Endothelial cell of umbilical vein (primary cell): Measurements from ENCODE around the gene MYBPHL. TPM values are rescaled to one million over a fixed set of nuclear protein-coding genes. Genes with fewer than 3 reads are reported as not detected.

Experiments
- BruUV-seq: library from RNA; stranded (reverse); fragments of 400-500 nt; replicated peaks from 2 replicates; lab custom pipeline; 2021; lab: Mats Ljungman, UMichigan
- CTCF ChIA-PET: fragments of 300-600, 350-600 bp; sonication (Branson Sonifier 250); formaldehyde crosslinking; loops from one replicate; lab custom pipeline; 2021; ENCODE audit warnings: antibody characterized with exemption, inconsistent platforms; lab: Charles Lee
- POLR2A ChIA-PET: fragments of 300-600, 350-600 bp; sonication (Branson Sonifier 250); formaldehyde crosslinking; loops from one replicate; lab custom pipeline; 2021; ENCODE audit warnings: antibody characterized with exemption, inconsistent platforms; lab: Charles Lee
- DNase-seq: peaks from one replicate; pipeline ENCODE4 v3.0.0-alpha.2; 2011; ENCODE audit warnings: low read depth, low spot score
- FAIRE-seq: peaks from 2 replicates; lab custom pipeline; 2011; peaks lifted over from hg19 to GRCh38; lab: Jason Lieb, UNC
- H2AFZ ChIP-seq: 2 replicates; pipeline ENCODE4 v1.6.0; 2012; ENCODE audit warnings: low read depth, low read length, control low read depth, inconsistent platforms
- H3K27ac ChIP-seq: 2 replicates; pipeline ENCODE4 v1.5.1; 2011; ENCODE audit warnings: low read depth, mild to moderate bottlenecking, control low read depth, low read length, moderate library complexity; ENCODE audit not compliant: insufficient read depth
- H3K27me3 ChIP-seq, 2 experiments: 2 replicates each; pipeline versions ENCODE4 v1.6.0 to v1.6.1; 2011; ENCODE audit warnings: low read length in 2 of 2, mixed read lengths in 1 of 2; ENCODE audit not compliant: control insufficient read depth in 2 of 2, insufficient read depth in 2 of 2
- H3K36me3 ChIP-seq, 2 experiments: 2 replicates in 1 of 2; 3 replicates in 1 of 2; pipeline ENCODE4 v1.5.1; 2011; ENCODE audit warnings: low read length in 2 of 2, mild to moderate bottlenecking in 1 of 2, moderate library complexity in 1 of 2; ENCODE audit not compliant: control insufficient read depth in 2 of 2, insufficient read depth in 2 of 2; ENCODE audit errors: extremely low read depth in 1 of 2
- H3K4me1 ChIP-seq: 3 replicates; pipeline ENCODE4 v1.5.1; 2011; ENCODE audit warnings: mild to moderate bottlenecking, low read length; ENCODE audit not compliant: control insufficient read depth, insufficient read depth; ENCODE audit errors: extremely low read depth
- H3K4me2 ChIP-seq: 2 replicates; pipeline ENCODE4 v1.6.1; 2011; ENCODE audit warnings: low read length, control low read depth, mixed read lengths; ENCODE audit not compliant: insufficient read depth
- H3K4me3 ChIP-seq, 3 experiments: fragments of 200-600 bp in 1 of 3; sonication (generic), shearing (Covaris generic) in 1 of 3; replicated peaks in 1 of 3; 2 replicates each; pipeline ENCODE4 v1.5.1; 2011 to 2016; ENCODE audit warnings: control low read depth in 3 of 3, low read length in 3 of 3, mild to moderate bottlenecking in 2 of 3, inconsistent platforms in 1 of 3, low read depth in 1 of 3, moderate library complexity in 1 of 3; ENCODE audit not compliant: insufficient read depth in 1 of 3
- H3K79me2 ChIP-seq: 2 replicates; pipeline ENCODE4 v1.6.0; 2012; ENCODE audit warnings: low read length, inconsistent platforms; ENCODE audit not compliant: control insufficient read depth, insufficient read depth
- H3K9ac ChIP-seq: replicated peaks from 2 replicates; pipeline ENCODE3; 2011; ENCODE audit warnings: low read length, control low read depth; ENCODE audit not compliant: insufficient read depth; ENCODE audit errors: extremely low read depth
- H3K9me1 ChIP-seq: replicated peaks from 3 replicates; pipeline ENCODE4 v1.6.0; 2011; ENCODE audit warnings: mild to moderate bottlenecking, low read length; ENCODE audit not compliant: control insufficient read depth, insufficient read depth; ENCODE audit errors: extremely low read depth
- H3K9me3 ChIP-seq: replicated peaks from 2 replicates; pipeline ENCODE4 v1.5.1; 2012; ENCODE audit warnings: low read length, inconsistent platforms; ENCODE audit not compliant: control insufficient read depth, insufficient read depth
- H4K20me1 ChIP-seq: replicated peaks from 2 replicates; pipeline ENCODE3; 2011; ENCODE audit warnings: mild to moderate bottlenecking, low read length; ENCODE audit not compliant: control insufficient read depth, insufficient read depth; ENCODE audit errors: extremely low read depth
- dilution Hi-C: fragments of 300-500 bp; cut with MboI; formaldehyde crosslinking; loops from one replicate; pipeline ENCODE4 v1.15.0; 2019; ENCODE audit warnings: low sequenced_read_pairs; ENCODE audit not compliant: extremely low pct_ligation_motif_present
- intact Hi-C: fragments of 100-400 bp; cut with micrococcal nuclease; formaldehyde crosslinking; loops from one replicate; pipeline ENCODE4 v1.10.0; 2022
- polyA plus RNA-seq, 4 experiments: library from polyadenylated mRNA; depleted of rRNA in 3 of 4; stranded (reverse) in 3 of 4; unstranded in 1 of 4; fragments of >200 nt; gene quantifications; 2 replicates each; pipeline versions ENCODE4 v1.2.1 to v1.2.3, GENCODE V29; 2011 to 2012; ENCODE audit warnings: missing spikeins in 1 of 4
- total RNA-seq: library from RNA; stranded (reverse); gene quantifications from 2 replicates; pipeline ENCODE4 v1.2.3, GENCODE V29; 2021
- TF ChIP-seq, protein P1 (sequence below), 2 donors: IDR thresholded peaks; 1 replicate in 1 of 2; 2 replicates in 1 of 2; pipeline ENCODE4 v1.5.1; 2011; ENCODE audit warnings: low read length in 2 of 2, mild to moderate bottlenecking in 2 of 2, moderate library complexity in 2 of 2, control low read depth in 1 of 2, inconsistent platforms in 1 of 2, low read depth in 1 of 2; ENCODE audit not compliant: insufficient read depth in 1 of 2; ENCODE audit errors: extremely low read depth in 1 of 2

MYBPHL gene
- total and polyA plus RNA-seq, 2 donors (not counting 3 experiments of a cell fraction or from before 2014, with no cell fraction given), result not detected

DNA sequence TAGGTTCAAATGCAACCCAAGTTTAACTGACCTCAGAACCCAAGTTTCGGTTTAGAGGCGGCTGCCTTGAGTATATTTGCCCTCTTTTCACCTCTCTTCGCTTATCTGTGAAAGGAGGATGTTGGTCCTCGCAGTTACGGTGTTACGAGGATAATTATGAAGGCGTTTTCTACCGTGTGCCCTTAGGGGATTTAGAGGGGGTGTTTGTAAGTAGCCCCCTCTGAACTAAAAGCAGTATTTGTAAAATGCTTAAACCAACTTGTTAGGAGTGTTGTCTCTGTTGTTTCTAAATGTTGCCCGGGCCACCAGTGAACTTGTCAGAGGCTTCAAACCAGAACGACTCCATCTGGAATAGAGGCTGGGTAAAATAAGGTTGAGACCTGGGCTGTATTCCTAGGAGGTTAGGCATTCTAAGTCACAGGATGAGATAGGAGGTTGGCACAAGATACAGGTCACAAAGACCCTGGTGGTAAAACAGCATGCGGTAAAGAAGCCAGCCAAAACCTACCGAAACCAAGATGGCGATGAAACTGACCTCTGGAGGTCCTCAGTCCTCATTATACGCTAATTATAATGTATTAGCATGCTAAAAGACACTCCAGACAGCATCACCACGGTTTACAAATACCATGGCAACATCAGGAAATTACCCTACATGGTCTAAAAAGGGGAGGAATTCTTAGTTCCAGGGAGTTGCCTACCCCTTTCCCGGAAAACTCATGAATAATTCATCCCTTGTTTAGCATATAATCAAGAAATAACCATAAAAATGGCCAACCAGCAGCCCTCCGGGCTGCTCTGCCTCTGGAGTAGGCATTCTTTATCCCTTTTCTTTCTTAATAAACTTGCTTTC, 22.8 kb downstream of the MYBPHL start:
- no peaks in the 10 kb centered on the region for H3K9me1 ChIP-seq

More for the DNA sequence above, 22.8 kb downstream of the MYBPHL start:
- Histone ChIP-seq H3K27ac (peak overlapping the region; percentile 22), H4K20me1 (no peaks in the 10 kb centered on the region), H3K9me3 (no peaks in the 10 kb centered on the region), H3K36me3 (no peaks in the 10 kb centered on the region), H3K27me3 (no peaks in the 10 kb centered on the region), H3K4me1 (peaks cover 22% of the 10 kb centered on the region), H3K79me2 (peaks cover 16% of the 10 kb centered on the region), H3K9ac (peak overlapping the region; percentile 46), H3K4me3 (peak overlapping the region; percentile 61 to 81 (median 71)), H3K4me2 (peak overlapping the region; percentile 99), H2AFZ (peak overlapping the region; percentile 100)
- DNase-seq, result no peak
- TF ChIP-seq, protein P1, sequence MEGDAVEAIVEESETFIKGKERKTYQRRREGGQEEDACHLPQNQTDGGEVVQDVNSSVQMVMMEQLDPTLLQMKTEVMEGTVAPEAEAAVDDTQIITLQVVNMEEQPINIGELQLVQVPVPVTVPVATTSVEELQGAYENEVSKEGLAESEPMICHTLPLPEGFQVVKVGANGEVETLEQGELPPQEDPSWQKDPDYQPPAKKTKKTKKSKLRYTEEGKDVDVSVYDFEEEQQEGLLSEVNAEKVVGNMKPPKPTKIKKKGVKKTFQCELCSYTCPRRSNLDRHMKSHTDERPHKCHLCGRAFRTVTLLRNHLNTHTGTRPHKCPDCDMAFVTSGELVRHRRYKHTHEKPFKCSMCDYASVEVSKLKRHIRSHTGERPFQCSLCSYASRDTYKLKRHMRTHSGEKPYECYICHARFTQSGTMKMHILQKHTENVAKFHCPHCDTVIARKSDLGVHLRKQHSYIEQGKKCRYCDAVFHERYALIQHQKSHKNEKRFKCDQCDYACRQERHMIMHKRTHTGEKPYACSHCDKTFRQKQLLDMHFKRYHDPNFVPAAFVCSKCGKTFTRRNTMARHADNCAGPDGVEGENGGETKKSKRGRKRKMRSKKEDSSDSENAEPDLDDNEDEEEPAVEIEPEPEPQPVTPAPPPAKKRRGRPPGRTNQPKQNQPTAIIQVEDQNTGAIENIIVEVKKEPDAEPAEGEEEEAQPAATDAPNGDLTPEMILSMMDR (IDR thresholded peaks at IDR 0.05; ENCODE audit: extremely low read depth in 1 of 2, insufficient read depth in 1 of 2, low read depth in 1 of 2, low read length in 2 of 2), result no peak
- BruUV-seq, result no TSS peak
- POLR2A ChIA-PET, result no interaction called here
- intact Hi-C loops, result loop anchor here (1.0 kb wide), 2 partner anchors 40 to 113 kb away; partner anchors contain the start of gene SORT1
- FAIRE-seq, result no peak
- dilution Hi-C loops, result no loop called here
- CTCF ChIA-PET, result interaction anchor here (1.1 to 3.7 kb wide), 4 partner anchors 17 to 249 kb away, joined by 3 to 57 read pairs (median 4); partner anchors contain the start of gene SORT1
